ENCODE results near the gene RNF14.

The RNF14 gene

GRCh38 chr5:141934099-141934844 lies 34.6 kb upstream of the RNF14 start:
- no peaks in the 10 kb centered on the region for H3K9me3 ChIP-seq (ENCODE audit: control insufficient read depth, low read length)
- no peaks in the 10 kb centered on the region for H3K4me1 ChIP-seq (ENCODE audit: control insufficient read depth, insufficient read depth, low read length)
- no peak overlapping the region for H3K9ac ChIP-seq (ENCODE audit: low read length)
- no peak overlapping the region for H3K4me3 ChIP-seq (ENCODE audit: low read length)
- H3K27me3 ChIP-seq (ENCODE audit: control insufficient read depth, insufficient read depth, low read length): no peaks in the 10 kb centered on the region
- peaks cover 51% of the 10 kb centered on the region for H3K36me3 ChIP-seq (ENCODE audit: control insufficient read depth, insufficient read depth, low read length)

- Histone ChIP-seq H3K4me1 (ENCODE audit: control insufficient read depth, insufficient read depth, low read length) (no peaks in the 10 kb centered on the region), H3K9ac (ENCODE audit: low read length) (no peak overlapping the region), H3K27me3 (ENCODE audit: control insufficient read depth, insufficient read depth, low read length) (no peaks in the 10 kb centered on the region), H3K36me3 (ENCODE audit: control insufficient read depth, insufficient read depth, low read length) (peaks cover 46% of the 10 kb centered on the region), H3K9me3 (ENCODE audit: control insufficient read depth, low read length) (no peaks in the 10 kb centered on the region), H3K4me3 (ENCODE audit: low read length) (no peak overlapping the region)
These were observed 33.4 kb upstream of the RNF14 start for GRCh38 chr5:141935538-141935937.

GRCh38 chr5:141940695-141941271 lies 28.1 kb upstream of the RNF14 start:
- H3K9me3 ChIP-seq (ENCODE audit: control insufficient read depth, low read length): no peaks in the 10 kb centered on the region
- H3K36me3 ChIP-seq (ENCODE audit: control insufficient read depth, insufficient read depth, low read length): peaks cover 22% of the 10 kb centered on the region
- no peak overlapping the region for H3K9ac ChIP-seq (ENCODE audit: low read length)
- H3K27me3 ChIP-seq (ENCODE audit: control insufficient read depth, insufficient read depth, low read length): peaks cover 5% of the 10 kb centered on the region
- no peaks in the 10 kb centered on the region for H3K4me1 ChIP-seq (ENCODE audit: control insufficient read depth, insufficient read depth, low read length)
- H3K4me3 ChIP-seq (ENCODE audit: low read length): no peak overlapping the region

GRCh38 chr5:141941307-141941706 lies 27.6 kb upstream of the RNF14 start:
- no peaks in the 10 kb centered on the region for H3K9me3 ChIP-seq (ENCODE audit: control insufficient read depth, low read length)
- H3K4me1 ChIP-seq (ENCODE audit: control insufficient read depth, insufficient read depth, low read length): peaks cover 2% of the 10 kb centered on the region
- peaks cover 22% of the 10 kb centered on the region for H3K36me3 ChIP-seq (ENCODE audit: control insufficient read depth, insufficient read depth, low read length)
- no peak overlapping the region for H3K4me3 ChIP-seq (ENCODE audit: low read length)
- H3K9ac ChIP-seq (ENCODE audit: low read length): no peak overlapping the region
- H3K27me3 ChIP-seq (ENCODE audit: control insufficient read depth, insufficient read depth, low read length): peaks cover 5% of the 10 kb centered on the region

- no peak overlapping the region for H3K9ac ChIP-seq (ENCODE audit: low read length)
- H3K4me3 ChIP-seq (ENCODE audit: low read length): no peak overlapping the region
- H3K9me3 ChIP-seq (ENCODE audit: control insufficient read depth, low read length): no peaks in the 10 kb centered on the region
- peaks cover 5% of the 10 kb centered on the region for H3K27me3 ChIP-seq (ENCODE audit: control insufficient read depth, insufficient read depth, low read length)
- H3K4me1 ChIP-seq (ENCODE audit: control insufficient read depth, insufficient read depth, low read length): peaks cover 6% of the 10 kb centered on the region
- H3K36me3 ChIP-seq (ENCODE audit: control insufficient read depth, insufficient read depth, low read length): peaks cover 19% of the 10 kb centered on the region
These were observed 27.1 kb upstream of the RNF14 start for GRCh38 chr5:141941779-141942178.

GRCh38 chr5:141942185-141942857 lies 26.6 kb upstream of the RNF14 start:
- peaks cover 14% of the 10 kb centered on the region for H3K36me3 ChIP-seq (ENCODE audit: control insufficient read depth, insufficient read depth, low read length)
- no peak overlapping the region for H3K9ac ChIP-seq (ENCODE audit: low read length)
- H3K27me3 ChIP-seq (ENCODE audit: control insufficient read depth, insufficient read depth, low read length): peaks cover 5% of the 10 kb centered on the region
- H3K4me3 ChIP-seq (ENCODE audit: low read length): no peak overlapping the region
- H3K4me1 ChIP-seq (ENCODE audit: control insufficient read depth, insufficient read depth, low read length): peaks cover 12% of the 10 kb centered on the region
- no peaks in the 10 kb centered on the region for H3K9me3 ChIP-seq (ENCODE audit: control insufficient read depth, low read length)

- peaks cover 5% of the 10 kb centered on the region for H3K27me3 ChIP-seq (ENCODE audit: control insufficient read depth, insufficient read depth, low read length)
- H3K4me3 ChIP-seq (ENCODE audit: low read length): no peak overlapping the region
- peaks cover 16% of the 10 kb centered on the region for H3K4me1 ChIP-seq (ENCODE audit: control insufficient read depth, insufficient read depth, low read length)
- no peak overlapping the region for H3K9ac ChIP-seq (ENCODE audit: low read length)
- H3K36me3 ChIP-seq (ENCODE audit: control insufficient read depth, insufficient read depth, low read length): peaks cover 4% of the 10 kb centered on the region
- no peaks in the 10 kb centered on the region for H3K9me3 ChIP-seq (ENCODE audit: control insufficient read depth, low read length)
These were observed 24.8 kb upstream of the RNF14 start for GRCh38 chr5:141944076-141944475.

GRCh38 chr5:141945511-141946051 lies 23.3 kb upstream of the RNF14 start:
- Histone ChIP-seq H3K36me3 (ENCODE audit: control insufficient read depth, insufficient read depth, low read length) (no peaks in the 10 kb centered on the region), H3K9me3 (ENCODE audit: control insufficient read depth, low read length) (no peaks in the 10 kb centered on the region), H3K4me1 (ENCODE audit: control insufficient read depth, insufficient read depth, low read length) (peaks cover 16% of the 10 kb centered on the region), H3K4me3 (ENCODE audit: low read length) (no peak overlapping the region), H3K27me3 (ENCODE audit: control insufficient read depth, insufficient read depth, low read length) (peaks cover 5% of the 10 kb centered on the region), H3K9ac (ENCODE audit: low read length) (no peak overlapping the region)

- no peak overlapping the region for H3K4me3 ChIP-seq (ENCODE audit: low read length)
- H3K9me3 ChIP-seq (ENCODE audit: control insufficient read depth, low read length): no peaks in the 10 kb centered on the region
- peaks cover 16% of the 10 kb centered on the region for H3K4me1 ChIP-seq (ENCODE audit: control insufficient read depth, insufficient read depth, low read length)
- peaks cover 5% of the 10 kb centered on the region for H3K27me3 ChIP-seq (ENCODE audit: control insufficient read depth, insufficient read depth, low read length)
- no peaks in the 10 kb centered on the region for H3K36me3 ChIP-seq (ENCODE audit: control insufficient read depth, insufficient read depth, low read length)
- no peak overlapping the region for H3K9ac ChIP-seq (ENCODE audit: low read length)
These were observed 21.6 kb upstream of the RNF14 start for GRCh38 chr5:141947316-141947715.

- Histone ChIP-seq H3K27me3 (ENCODE audit: control insufficient read depth, insufficient read depth, low read length) (peaks cover 5% of the 10 kb centered on the region), H3K36me3 (ENCODE audit: control insufficient read depth, insufficient read depth, low read length) (no peaks in the 10 kb centered on the region), H3K4me1 (ENCODE audit: control insufficient read depth, insufficient read depth, low read length) (peaks cover 16% of the 10 kb centered on the region), H3K9ac (ENCODE audit: low read length) (no peak overlapping the region), H3K9me3 (ENCODE audit: control insufficient read depth, low read length) (no peaks in the 10 kb centered on the region), H3K4me3 (ENCODE audit: low read length) (no peak overlapping the region)
These were observed 20.1 kb upstream of the RNF14 start for GRCh38 chr5:141948812-141949211.

- H3K4me1 ChIP-seq (ENCODE audit: control insufficient read depth, insufficient read depth, low read length): peaks cover 16% of the 10 kb centered on the region
- H3K36me3 ChIP-seq (ENCODE audit: control insufficient read depth, insufficient read depth, low read length): no peaks in the 10 kb centered on the region
- H3K27me3 ChIP-seq (ENCODE audit: control insufficient read depth, insufficient read depth, low read length): peaks cover 5% of the 10 kb centered on the region
- H3K9me3 ChIP-seq (ENCODE audit: control insufficient read depth, low read length): no peaks in the 10 kb centered on the region
- H3K4me3 ChIP-seq (ENCODE audit: low read length): no peak overlapping the region
- H3K9ac ChIP-seq (ENCODE audit: low read length): no peak overlapping the region
These were observed 19.4 kb upstream of the RNF14 start for GRCh38 chr5:141949511-141949910.

Measured in mucosa of stomach (tissue), 1 donor.